PC-9 (cell line): Measurements from ENCODE around the gene GADD45G. TPM values are rescaled to one million over a fixed set of nuclear protein-coding genes. Genes with fewer than 3 reads are reported as not detected.

Experiments
- BruUV-seq: library from RNA; stranded (reverse); fragments of 400-500 nt; replicated peaks from 2 replicates; lab custom pipeline; 2021; lab: Mats Ljungman, UMichigan
- CTCF ChIA-PET: fragments of 300-600 bp; sonication (Branson Sonifier 250); formaldehyde crosslinking; loops from one replicate; lab custom pipeline; 2022; ENCODE audit warnings: antibody characterized with exemption; lab: Charles Lee
- POLR2A ChIA-PET: fragments of 300-600 bp; sonication (Branson Sonifier 250); formaldehyde crosslinking; loops from one replicate; lab custom pipeline; 2022; ENCODE audit warnings: antibody characterized with exemption; ENCODE audit not compliant: unreplicated experiment; lab: Charles Lee
- DNase-seq, 2 experiments: peaks; one replicate each; pipeline versions ENCODE4 v3.0.0 to v3.0.0-alpha.2; 2015 to 2022; ENCODE audit warnings: mixed read lengths in 1 of 2
- H2AFZ ChIP-seq: fragments of 200-600 bp; sonication (generic); 2 replicates; pipeline ENCODE4 v1.8.1; 2017; ENCODE audit warnings: antibody characterized with exemption
- H3F3A ChIP-seq: fragments of 200-600 bp; sonication (generic); 2 replicates; pipeline ENCODE4 v1.8.1; 2017; ENCODE audit warnings: antibody characterized with exemption, mild to moderate bottlenecking, low read depth; ENCODE audit not compliant: insufficient read depth
- H3K27ac ChIP-seq: fragments of 200-600 bp; sonication (generic); 2 replicates; pipeline ENCODE4 v1.6.1; 2016; ENCODE audit warnings: mixed run types
- H3K27me3 ChIP-seq: fragments of 200-600 bp; sonication (generic); 2 replicates; pipeline ENCODE4 v1.6.1; 2016; ENCODE audit warnings: low read depth, mixed run types; ENCODE audit not compliant: insufficient read depth
- H3K36me3 ChIP-seq: fragments of 200-600 bp; sonication (generic); 2 replicates; pipeline ENCODE4 v1.6.1; 2016; ENCODE audit warnings: low read depth, mixed run types
- H3K4me1 ChIP-seq: fragments of 200-600 bp; sonication (generic); replicated peaks from 2 replicates; pipeline ENCODE4 v1.6.1; 2016; ENCODE audit warnings: mixed run types; ENCODE audit not compliant: insufficient read depth
- H3K4me2 ChIP-seq: fragments of 200-600 bp; sonication (generic); 2 replicates; pipeline ENCODE4 v1.6.1; 2017; ENCODE audit warnings: mixed run types
- H3K4me3 ChIP-seq: fragments of 200-600 bp; sonication (generic); 2 replicates; pipeline ENCODE4 v1.6.1; 2016; ENCODE audit warnings: mixed run types
- H3K79me2 ChIP-seq: fragments of 200-600 bp; sonication (generic); 2 replicates; pipeline ENCODE4 v1.6.1; 2017; ENCODE audit warnings: low read depth, mixed run types
- H3K9me2 ChIP-seq: fragments of 200-600 bp; sonication (generic); 2 replicates; pipeline ENCODE4 v1.8.1; 2017; ENCODE audit warnings: mild to moderate bottlenecking; ENCODE audit not compliant: insufficient read depth
- H3K9me3 ChIP-seq: fragments of 200-600 bp; sonication (generic); 2 replicates; pipeline ENCODE4 v1.8.1; 2016; ENCODE audit warnings: low read depth; ENCODE audit not compliant: insufficient read depth
- H4K20me1 ChIP-seq: fragments of 200-600 bp; sonication (generic); 2 replicates; pipeline ENCODE4 v1.8.1; 2017; ENCODE audit not compliant: insufficient read depth
- EZH2 ChIP-seq: fragments of 200-600 bp; sonication (generic); IDR thresholded peaks from 2 replicates; pipeline ENCODE4 v1.8.0; 2017; ENCODE audit warnings: antibody characterized with exemption, low read depth
- intact Hi-C: fragments of 100-400 bp; cut with micrococcal nuclease; formaldehyde crosslinking; loops from one replicate; pipeline ENCODE4 v1.10.0; 2022; ENCODE audit not compliant: unreplicated experiment
- total RNA-seq: library from RNA; stranded (reverse); gene quantifications from 2 replicates; pipeline ENCODE4 v1.2.3, GENCODE V29; 2021
- TF ChIP-seq, protein P1 (sequence below): fragments of 200-600 bp; sonication (generic); conservative IDR thresholded peaks from 2 replicates; pipeline ENCODE4 v1.6.1; 2017; ENCODE audit warnings: mixed run types, antibody characterized with exemption, mild to moderate bottlenecking, moderate library complexity

The GADD45G gene
- total RNA-seq, 1 experiment from 2014 or later, result 2.4 TPM

DNA sequence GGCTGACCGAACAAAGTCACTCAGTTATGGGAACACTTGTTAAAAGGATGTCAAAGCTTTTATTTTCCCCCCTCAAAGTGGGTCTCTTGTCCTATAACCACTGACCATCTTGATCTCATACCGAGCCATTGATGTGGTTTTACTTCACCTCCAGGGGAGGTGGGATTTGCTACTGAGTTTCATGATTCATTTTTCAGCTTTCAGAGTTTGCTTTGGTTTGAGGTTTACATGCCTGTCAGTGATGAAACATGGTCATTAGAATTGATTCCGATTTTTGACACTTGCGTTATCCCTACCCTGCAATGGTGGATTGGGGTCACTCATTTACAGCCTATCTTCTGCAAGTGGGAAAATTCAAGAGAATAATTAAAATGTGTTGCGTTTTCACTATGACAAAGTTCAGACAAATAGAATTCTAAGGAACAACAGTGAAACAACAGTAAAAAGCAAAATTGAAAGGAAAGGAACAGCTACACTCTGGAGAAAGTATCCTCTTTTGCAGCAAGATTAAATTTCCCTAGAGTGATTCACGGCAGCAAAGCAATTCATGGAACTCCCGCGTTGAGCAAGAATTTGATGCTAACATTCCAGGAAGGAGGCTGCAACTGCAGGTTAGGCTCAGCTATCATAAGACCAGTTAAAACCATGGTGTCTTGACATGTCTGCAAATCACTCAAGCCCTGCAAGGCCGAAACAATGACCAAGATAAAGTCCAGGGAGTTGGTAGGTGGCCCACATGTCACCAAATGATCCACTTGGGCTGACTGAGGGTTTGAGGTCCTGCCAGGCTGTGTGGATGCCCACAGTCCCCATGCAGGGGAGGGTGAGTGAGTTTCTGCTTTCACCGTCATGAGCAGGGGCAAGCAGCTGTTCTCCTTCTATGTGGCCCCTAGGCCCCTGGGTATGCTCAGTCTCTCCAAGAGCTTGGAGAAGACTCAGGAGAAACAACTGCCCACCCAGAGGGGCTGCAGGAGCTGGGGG, 9.4 kb downstream of the GADD45G start:
- ChIA-PET POLR2A (no interaction called here), CTCF (no interaction called here)
- Histone ChIP-seq H3K9me2 (no peaks in the 10 kb centered on the region), H3K4me2 (no peak overlapping the region), H3K79me2 (no peaks in the 10 kb centered on the region), H3K27me3 (peaks cover 92% of the 10 kb centered on the region), H3K27ac (no peak overlapping the region), H3K4me3 (no peak overlapping the region), H3K36me3 (no peaks in the 10 kb centered on the region), H3K4me1 (no peaks in the 10 kb centered on the region), H3F3A (no peaks in the 10 kb centered on the region), H4K20me1 (no peaks in the 10 kb centered on the region), H3K9me3 (no peaks in the 10 kb centered on the region), H2AFZ (no peak overlapping the region)
- DNase-seq, result no peak
- TF ChIP-seq, protein P1, sequence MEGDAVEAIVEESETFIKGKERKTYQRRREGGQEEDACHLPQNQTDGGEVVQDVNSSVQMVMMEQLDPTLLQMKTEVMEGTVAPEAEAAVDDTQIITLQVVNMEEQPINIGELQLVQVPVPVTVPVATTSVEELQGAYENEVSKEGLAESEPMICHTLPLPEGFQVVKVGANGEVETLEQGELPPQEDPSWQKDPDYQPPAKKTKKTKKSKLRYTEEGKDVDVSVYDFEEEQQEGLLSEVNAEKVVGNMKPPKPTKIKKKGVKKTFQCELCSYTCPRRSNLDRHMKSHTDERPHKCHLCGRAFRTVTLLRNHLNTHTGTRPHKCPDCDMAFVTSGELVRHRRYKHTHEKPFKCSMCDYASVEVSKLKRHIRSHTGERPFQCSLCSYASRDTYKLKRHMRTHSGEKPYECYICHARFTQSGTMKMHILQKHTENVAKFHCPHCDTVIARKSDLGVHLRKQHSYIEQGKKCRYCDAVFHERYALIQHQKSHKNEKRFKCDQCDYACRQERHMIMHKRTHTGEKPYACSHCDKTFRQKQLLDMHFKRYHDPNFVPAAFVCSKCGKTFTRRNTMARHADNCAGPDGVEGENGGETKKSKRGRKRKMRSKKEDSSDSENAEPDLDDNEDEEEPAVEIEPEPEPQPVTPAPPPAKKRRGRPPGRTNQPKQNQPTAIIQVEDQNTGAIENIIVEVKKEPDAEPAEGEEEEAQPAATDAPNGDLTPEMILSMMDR, result no peak
- no peak for TF ChIP-seq EZH2
- BruUV-seq, result no TSS peak
- intact Hi-C loops, result no loop called here

DNA sequence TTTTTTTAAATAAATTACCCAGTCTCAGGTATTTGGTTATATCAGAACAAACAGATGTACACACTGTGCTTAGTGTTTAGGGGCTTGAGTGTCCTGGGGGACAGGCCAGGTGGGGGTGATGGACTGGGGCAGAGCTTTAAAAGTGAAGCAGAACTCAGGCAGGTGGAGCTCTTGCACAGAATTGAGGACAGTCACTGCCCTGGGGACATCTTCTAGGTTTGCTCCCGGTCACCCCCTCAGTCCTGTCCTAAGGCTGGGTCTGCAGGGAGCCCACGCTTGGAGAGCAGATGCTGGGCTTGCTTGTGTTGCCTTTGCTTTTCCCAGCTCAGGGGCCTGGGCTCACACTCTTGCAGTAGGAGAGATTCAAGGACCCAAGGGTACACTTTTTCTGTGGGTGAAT, 10.8 kb downstream of the GADD45G start:
- Histone ChIP-seq H3K4me2 (no peak overlapping the region), H3K9me3 (no peaks in the 10 kb centered on the region), H3K4me3 (no peak overlapping the region), H3K9me2 (no peaks in the 10 kb centered on the region), H2AFZ (no peak overlapping the region), H3F3A (no peaks in the 10 kb centered on the region), H3K27me3 (peaks cover 89% of the 10 kb centered on the region), H3K79me2 (no peaks in the 10 kb centered on the region), H4K20me1 (no peaks in the 10 kb centered on the region), H3K36me3 (no peaks in the 10 kb centered on the region), H3K27ac (no peak overlapping the region), H3K4me1 (no peaks in the 10 kb centered on the region)
- intact Hi-C loops, result no loop called here
- CTCF ChIA-PET, result no interaction called here
- BruUV-seq, result no TSS peak
- no peak for TF ChIP-seq EZH2
- TF ChIP-seq, protein P1, result no peak
- no peak for DNase-seq
- POLR2A ChIA-PET, result no interaction called here

DNA sequence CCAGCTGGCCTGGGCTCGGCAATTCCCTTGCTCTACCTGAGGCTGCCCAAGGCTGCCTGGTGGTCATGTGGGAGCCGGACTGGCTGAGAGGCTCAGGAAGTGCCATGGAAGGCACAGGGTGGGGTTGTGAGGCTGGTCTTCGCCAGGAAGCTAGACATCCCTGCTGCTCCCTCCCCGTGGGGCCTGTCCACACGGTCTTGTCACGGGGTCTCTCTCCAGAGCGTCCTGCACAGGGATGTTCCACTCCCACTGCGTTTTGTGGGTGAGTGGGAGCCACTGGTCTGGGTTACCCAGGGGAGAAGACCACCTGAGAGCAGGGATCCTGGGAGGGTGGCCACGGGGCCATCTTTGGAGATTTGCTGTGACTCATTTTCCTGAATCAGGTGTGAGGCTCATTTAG, 11.6 kb downstream of the GADD45G start:
- Histone ChIP-seq H3F3A (no peaks in the 10 kb centered on the region), H3K36me3 (no peaks in the 10 kb centered on the region), H3K9me3 (no peaks in the 10 kb centered on the region), H4K20me1 (no peaks in the 10 kb centered on the region), H3K27ac (no peak overlapping the region), H3K27me3 (peaks cover 89% of the 10 kb centered on the region), H3K4me3 (no peak overlapping the region), H3K4me2 (no peak overlapping the region), H3K4me1 (no peaks in the 10 kb centered on the region), H2AFZ (no peak overlapping the region), H3K9me2 (no peaks in the 10 kb centered on the region), H3K79me2 (no peaks in the 10 kb centered on the region)
- intact Hi-C loops, result no loop called here
- ChIA-PET CTCF (no interaction called here), POLR2A (no interaction called here)
- TF ChIP-seq, protein P1, result no peak
- TF ChIP-seq EZH2, result no peak
- DNase-seq, result no peak
- BruUV-seq, result no TSS peak
